ENCODE data around the gene NIM1K.
A peak's percentile ranks its signal among the peaks of the same experiment; 100 is the strongest.
"Not testable (repeated sequence)": the region's sequence is repeated elsewhere in the genome, so short reads cannot be mapped to it uniquely, and the experiment has no call there.

Gene NIM1K

GRCh38 chr5:43191740-43192557 lies at the start of gene NIM1K:
Gene NIM1K (plus strand): TSS chr5:43192225. CDS start chr5:43245776, 53,551 bp downstream.
- peak; percentile 70 for DNase-seq

GRCh38 chr5:43145071-43145470 lies 47.0 kb upstream of the NIM1K start:
- DNase-seq: no peak

DNA sequence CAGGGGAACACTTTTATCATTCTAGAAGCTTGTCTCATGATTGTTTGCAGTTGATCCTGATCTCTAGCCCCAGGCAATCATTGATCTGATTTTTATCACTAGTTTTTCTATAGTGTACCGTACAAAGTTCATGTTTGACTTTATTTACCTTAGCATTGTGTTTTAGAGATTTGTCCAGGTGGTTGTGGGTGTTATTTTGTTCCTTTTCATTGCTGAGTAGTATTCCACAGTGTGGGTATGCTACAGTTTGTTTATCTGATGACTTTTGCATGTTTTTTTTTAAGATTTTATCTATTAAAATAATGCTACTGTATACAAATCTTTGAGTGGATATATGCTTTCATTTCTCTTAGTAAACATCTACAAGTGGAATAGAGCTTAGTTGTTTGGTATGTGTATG lies 45.1 kb upstream of the NIM1K start:
- no peak for DNase-seq

GRCh38 chr5:43148417-43148816 lies 43.6 kb upstream of the NIM1K start:
- DNase-seq: no peak

GRCh38 chr5:43149231-43149630 lies 42.8 kb upstream of the NIM1K start:
- no peak for DNase-seq

DNA sequence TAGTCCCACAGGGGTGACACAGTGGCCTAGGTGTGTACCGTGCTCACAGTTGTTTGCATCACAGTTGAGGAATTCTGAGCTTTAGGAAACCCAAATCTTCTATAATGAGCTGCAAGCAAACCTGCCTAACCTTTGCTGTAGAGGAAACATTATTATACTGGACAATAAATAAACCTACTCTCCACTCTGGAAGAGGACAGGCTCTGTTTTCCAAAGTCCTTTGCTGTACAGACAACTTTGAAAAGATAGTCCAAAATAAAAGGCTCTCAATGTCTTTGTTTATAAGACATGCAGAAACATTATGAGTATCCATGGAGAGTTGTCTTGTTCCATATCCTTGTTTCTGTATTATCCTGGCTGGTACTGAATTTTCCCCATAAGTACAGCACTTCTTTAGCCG lies 42.0 kb upstream of the NIM1K start:
- no peak for DNase-seq

DNA sequence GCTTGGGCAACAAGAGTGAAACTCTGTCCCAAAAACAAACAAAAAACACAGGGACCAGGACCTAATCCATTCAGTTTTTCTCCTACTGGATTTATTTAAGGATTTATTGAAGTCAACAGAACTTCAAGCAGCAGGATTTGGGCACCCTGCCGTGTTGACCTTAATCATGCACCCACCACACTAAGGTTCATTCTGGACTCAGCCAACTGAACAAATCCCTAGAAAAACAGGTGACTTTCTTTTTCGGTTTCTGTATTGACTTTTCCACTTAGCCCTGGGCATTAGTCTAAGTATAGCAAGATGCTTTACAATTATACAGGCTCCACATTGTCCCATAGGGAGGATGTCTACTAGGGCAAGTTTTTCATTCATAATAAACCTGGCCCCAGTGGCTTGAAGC lies 41.3 kb upstream of the NIM1K start:
- no peak for DNase-seq

- no peak for DNase-seq
These were observed 39.1 kb upstream of the NIM1K start for GRCh38 chr5:43152946-43153345.

- DNase-seq: no peak
These were observed 37.6 kb upstream of the NIM1K start for GRCh38 chr5:43154469-43154868.

GRCh38 chr5:43155394-43156096 lies 36.5 kb upstream of the NIM1K start:
- DNase-seq: no peak

GRCh38 chr5:43156388-43156787 lies 35.6 kb upstream of the NIM1K start:
- DNase-seq: no peak

- DNase-seq: no peak
These were observed 35.0 kb upstream of the NIM1K start for GRCh38 chr5:43157068-43157467.

- DNase-seq: no peak
These were observed 30.8 kb upstream of the NIM1K start for GRCh38 chr5:43161244-43161643.

GRCh38 chr5:43164801-43165200 lies 27.2 kb upstream of the NIM1K start:
- DNase-seq: not testable (repeated sequence)

GRCh38 chr5:43165323-43165722 lies 26.7 kb upstream of the NIM1K start:
- no peak for DNase-seq

DNA sequence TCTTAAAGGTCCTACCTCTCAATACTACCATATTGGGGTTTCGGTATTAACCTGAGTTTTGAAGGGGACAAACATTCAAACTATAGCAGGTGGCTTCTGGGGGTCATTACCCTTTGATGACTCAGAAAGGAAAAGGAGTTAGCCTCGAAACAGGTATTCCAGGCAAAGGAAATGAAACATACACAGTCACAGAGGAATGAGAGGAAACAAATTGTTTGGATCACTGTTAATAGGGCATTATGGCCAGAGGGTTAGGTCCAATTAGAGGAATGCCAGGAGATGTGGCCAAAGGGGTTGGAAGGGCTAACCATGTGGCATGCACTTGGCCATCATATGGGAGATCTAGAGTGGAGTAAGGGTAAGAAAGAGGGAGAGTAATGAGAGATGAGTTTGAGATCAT lies 23.9 kb upstream of the NIM1K start:
- no peak for DNase-seq

DNA sequence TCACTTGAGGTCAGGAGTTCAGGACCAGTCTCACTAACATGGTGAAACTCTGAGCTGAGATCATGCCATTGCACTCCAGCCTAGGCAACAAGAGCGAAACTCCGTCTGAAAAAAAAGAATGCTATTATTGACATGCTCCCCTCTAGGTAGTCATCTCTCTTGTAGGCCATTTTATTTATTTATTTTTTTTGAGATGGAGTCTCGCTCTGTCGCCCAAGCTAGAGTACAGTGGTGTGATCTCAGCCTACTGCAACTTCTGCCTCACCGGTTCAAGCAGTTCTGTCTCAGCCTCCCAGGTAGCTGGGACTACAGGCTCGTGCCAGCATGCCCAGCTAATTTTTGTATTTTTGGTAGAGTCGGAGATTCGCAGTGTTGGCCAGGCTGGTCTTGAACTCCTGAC lies 20.6 kb upstream of the NIM1K start:
- no peak for DNase-seq

DNA sequence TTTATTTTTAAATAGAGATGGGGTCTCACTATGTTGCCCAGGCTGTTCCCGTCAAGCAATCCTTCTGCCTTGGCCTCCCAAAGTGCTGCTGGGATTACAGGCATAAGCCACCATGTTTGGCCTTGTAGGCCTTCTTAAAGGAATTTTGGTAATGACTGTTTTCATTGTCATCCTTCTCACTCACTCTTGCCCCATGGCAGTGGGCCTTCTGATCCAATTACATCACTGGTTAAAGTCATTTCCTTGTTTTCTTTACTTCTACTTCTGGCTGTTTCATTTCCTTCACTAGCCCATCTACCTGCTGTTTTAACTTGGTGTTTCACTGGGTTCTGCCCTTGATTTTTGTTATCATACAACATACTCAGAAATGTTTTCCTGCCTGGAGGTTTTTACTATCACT lies 20.1 kb upstream of the NIM1K start:
- no peak for DNase-seq

GRCh38 chr5:43172779-43173178 lies 19.2 kb upstream of the NIM1K start:
- DNase-seq: no peak

GRCh38 chr5:43174586-43174985 lies 17.4 kb upstream of the NIM1K start:
- no peak for DNase-seq

- DNase-seq: no peak
These were observed 12.2 kb upstream of the NIM1K start for GRCh38 chr5:43179836-43180235.

DNA sequence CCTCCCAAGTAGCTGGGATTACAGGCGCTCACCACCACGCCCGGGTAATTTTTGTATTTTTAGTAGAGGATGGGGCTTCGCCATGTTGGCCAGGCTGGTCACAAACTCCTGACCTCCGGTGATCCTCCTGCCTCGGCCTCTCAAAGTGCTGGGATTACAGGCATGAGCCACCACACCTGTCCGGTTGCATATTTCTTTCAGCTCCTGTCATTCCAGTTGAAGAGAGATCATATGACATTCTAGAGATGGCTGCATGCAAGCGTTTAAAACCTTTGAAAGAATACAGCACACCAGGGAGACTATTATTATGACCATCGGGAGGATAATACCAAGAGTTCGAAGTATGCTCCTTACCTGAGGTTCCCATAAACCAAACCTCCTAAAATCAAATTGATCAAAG lies 9.6 kb upstream of the NIM1K start:
- DNase-seq: no peak

DNA sequence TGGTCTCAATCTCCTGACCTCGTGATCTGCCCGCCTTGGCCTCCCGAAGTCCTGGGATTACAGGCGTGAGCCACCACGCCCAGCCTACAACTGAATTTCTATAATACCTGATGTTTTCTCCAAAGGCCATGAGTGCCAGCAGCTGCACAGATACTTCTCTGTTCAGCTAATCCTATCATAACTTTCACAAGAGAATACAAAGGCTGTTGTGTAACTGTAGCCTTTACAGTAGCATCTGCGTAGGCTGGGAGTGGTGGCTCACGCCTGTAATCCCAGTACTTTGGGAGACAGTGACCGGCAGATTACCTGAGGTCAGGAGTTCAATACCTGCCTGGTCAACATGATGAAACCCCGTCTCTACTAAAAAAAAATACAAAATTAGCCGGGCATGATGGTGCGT lies 8.9 kb upstream of the NIM1K start:
- not testable (repeated sequence) for DNase-seq

All from right forelimb (tissue), 1 donor.